ENCODE measurements around the gene LY86.
"Not testable (repeated sequence)": the region's sequence is repeated elsewhere in the genome, so short reads cannot be mapped to it uniquely, and the experiment has no call there.

Gene LY86

DNA sequence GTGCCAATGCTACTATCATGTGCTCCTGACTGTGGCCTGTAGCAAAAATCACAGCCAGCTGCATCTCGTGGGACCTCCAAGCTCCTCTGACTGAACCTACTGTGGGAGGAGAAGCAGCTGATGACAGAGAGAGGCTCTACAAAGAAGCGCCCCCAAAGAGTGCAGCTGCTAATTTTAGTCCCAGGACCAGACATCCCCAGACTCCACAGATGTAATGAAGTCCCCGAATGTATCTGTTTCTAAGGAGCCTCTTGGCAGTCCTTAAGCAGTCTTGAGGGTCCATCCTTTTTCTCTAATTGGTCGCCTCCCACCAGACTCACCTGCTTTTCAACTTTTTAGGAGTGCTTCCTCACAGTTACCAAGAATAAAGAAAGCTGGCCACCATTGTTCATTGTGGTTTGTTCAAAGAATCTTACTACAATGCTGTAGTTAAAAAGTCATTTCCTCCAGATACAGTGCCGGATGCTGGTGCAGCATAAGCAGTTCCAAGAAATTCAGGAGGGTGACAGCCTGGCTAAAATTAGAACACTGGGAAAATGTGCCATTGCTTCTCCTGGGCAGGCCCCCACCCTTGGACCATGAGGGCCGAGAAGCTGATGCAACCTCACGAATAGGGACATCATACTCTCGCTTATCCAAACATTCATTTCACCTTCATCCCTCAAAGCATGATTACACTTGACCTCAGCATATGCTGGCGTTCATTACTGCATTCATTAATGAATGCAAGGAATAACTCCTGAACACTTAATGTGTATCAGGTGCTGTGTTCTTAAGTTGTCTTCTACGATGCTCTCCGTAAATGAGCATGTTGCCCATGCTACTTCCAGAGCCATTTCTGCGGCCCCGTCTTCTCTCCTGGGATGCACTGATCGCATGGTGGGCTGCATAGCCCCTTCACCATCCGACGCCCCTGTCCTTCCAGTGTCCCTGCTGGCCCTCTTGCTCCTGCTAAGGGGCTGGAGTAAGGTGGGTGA is 66.4 kb downstream of the LY86 start:
- no peak for DNase-seq (ENCODE audit: low spot score)

DNA sequence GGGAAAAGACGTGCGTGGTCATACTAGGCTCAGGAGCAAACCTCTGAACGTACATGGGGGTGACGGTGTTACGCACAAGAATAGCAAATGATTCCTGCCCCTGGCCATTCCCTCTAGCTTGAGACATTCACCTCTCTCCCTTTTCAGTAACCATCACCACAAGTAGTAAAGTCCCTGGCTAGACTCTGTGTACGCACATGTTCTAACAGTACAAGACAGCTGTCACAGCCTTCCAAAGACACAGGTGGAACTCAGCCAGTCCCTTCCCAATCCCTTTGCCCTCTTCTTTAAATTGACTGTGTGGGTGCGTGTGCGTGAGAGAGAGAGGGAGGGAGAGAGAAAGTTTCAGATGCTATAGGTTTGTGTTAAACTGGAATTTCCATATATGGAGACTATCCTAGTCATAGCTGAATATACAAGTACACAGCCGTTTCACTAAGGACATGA is 67.3 kb downstream of the LY86 start:
- no peak for DNase-seq (ENCODE audit: low spot score)

DNA sequence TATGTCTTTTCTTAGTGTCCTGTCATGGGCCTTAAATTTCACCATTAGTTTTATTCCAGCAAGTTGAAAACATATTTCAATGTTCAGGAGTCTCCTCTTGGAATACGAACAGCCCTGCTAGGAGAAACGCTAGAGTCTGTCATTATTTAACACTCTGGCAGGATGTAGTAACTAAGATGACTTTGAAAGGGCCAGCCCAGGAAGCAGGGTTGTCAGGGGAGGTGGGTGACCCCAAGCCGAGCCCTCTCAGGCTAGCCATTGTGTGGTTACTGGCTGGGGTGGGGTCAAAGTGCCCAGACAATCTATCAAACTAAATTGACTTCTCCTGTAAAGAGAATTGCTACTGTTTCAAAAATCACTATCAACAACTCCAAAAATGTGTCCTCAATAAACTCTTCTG is 67.8 kb downstream of the LY86 start:
- no peak for DNase-seq (ENCODE audit: low spot score)

DNA sequence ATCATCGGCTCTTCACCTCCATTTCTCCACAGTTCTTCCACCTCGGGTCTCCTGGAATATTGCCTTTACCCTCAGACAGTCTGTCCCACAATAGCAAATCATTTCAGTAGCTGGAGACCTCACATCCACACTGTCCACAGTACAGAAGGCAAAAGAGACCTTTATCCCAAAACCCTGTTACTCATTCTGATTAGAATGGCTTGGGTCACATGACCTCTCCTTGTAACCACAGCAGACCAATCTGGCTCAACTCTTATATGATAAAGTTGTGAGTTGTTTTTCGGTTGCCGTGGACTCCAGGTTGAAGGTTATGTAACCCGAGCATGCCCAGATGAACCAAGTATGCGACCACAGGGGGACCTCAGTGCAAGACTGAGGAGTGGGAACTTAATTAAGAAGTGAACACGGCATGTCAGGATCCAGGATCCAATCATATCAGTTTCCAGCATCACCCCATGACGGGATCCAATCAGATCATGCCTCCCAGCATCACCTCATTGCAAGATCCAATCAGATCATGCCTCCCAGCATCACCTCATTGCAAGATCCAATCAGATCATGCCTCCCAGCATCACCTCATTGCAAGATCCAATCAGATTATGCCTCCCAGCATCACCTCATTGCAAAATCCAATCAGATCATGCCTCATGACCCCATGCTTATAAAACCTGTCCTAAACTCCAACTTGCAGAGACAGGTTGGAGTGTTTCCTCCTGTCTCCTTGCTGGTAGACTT is 68.7 kb downstream of the LY86 start:
- DNase-seq (ENCODE audit: low spot score), result no peak

DNA sequence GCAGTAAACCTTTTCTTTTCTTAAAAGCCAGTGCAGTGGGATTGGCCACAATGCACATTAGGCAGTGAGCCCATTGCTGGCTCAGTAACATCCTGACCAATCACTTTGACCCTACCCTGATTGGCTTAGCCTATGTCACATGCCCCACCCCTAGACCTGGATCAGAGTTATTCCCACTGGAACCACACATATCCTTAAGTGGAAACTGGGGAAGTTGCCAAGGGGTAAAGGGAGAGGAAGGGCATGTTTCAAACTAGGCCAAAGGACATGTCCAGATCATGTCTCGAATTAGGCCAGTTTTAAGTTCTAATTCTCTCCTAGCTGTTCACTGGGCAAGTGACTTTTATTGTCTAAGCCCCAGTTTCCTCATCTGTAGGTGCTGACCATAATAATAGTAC is 69.3 kb downstream of the LY86 start:
- DNase-seq (ENCODE audit: low spot score), result no peak

DNA sequence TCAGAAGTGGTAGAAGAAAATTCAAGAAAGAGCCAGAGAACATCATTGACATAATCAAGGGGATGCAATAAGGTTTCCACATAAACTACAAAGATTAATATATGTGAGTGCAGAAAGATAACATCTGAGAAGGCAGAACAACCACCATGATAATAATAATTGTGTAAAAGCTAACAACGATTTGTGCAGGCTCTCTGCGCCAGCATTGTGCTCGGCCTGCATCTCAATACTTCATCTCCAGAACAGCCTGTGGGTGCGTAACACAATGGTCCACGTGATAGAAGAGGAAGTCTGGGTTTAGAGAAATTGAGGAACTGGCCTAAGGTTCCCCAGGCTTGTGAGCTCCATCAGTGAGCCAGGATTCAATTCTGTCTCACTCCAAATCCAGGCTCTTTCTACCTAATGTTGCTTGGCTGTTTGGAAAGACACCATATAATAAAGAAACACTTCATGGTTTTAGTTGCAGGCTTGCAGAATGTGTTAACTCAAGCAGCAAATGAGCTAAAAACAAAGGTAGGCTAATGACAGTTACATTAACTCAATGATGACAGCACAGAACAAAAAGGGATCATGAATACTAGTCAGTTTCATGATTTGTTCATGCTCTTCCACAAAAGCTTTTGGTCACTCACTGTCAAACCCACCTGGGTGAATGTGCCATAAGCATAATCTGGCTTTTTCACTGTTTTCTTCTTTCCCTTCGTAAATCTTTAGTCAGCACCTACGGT is 71.2 kb downstream of the LY86 start:
- no peak for DNase-seq (ENCODE audit: low spot score)

DNA sequence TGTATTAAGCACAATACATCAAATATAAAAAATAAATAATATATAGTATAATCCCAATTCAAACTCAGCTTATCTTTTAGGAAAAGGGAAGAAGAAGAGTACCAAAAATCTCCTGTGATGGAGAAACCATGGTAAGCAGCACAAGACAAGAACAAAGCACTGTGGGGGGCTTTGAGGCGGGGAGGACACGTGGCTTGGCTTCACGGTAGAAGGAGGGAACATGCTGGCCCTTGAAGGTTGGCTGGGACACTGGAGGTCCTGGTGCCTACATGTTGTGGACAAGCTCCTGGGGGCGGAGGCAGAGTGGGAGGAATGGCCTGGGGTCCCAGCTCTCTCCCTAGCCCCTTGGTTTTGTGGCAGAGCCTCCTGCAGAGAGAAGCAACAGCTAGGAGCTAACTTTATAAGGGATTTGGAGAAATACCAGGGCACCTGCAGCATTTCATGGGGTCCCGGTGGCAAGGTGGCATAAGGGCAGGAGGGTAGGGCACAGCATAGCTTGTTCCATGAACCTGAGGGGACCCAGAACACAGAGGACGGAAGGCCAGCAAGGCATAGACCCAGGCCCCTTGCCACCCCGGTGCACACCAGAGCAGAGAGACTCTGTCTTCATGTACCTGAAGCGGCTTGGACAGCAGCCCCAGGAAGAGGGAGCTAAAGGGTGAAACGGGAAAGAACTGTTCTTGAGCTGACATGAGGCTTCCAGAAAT is 72.0 kb downstream of the LY86 start:
- no peak for DNase-seq (ENCODE audit: low spot score)

DNA sequence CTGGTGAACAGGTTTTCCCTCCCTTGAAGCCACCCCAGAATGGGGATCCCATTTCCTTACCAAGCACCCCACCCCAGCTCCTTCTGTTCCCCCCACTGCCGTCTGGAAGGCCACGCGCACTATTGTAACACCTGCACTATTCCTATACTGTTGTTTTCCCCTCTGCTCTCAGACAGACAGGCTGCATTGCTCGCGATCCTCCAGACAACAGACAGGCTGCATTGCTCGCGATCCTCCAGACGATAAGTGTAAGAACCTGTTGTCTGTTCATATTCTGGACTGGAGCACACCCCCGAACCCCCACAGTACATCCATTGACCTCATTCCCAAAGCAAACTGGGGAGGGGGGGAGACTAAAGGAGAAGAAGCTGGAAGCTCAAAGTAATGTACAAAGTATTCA is 72.7 kb downstream of the LY86 start:
- no peak for DNase-seq (ENCODE audit: low spot score)

DNA sequence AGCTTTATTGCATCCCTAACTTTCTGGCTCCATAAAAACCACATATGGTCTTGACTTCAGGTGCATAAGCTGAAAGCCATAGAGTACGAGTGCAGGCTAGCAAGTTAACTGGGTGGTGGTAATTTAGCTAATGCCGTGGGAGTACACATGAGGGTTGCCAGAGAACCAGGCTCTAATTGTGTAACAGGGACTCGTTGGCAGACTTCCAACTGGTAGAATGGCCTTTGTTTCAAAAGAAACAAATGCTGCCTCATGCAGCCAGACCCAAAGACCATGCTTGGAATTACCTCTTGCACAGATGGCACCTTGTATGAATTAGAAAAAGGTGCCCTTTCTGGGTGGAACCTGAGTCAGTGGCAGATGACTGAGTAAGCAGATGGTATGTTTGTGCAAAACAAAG is 73.2 kb downstream of the LY86 start:
- DNase-seq (ENCODE audit: low spot score), result peak; percentile 35

DNA sequence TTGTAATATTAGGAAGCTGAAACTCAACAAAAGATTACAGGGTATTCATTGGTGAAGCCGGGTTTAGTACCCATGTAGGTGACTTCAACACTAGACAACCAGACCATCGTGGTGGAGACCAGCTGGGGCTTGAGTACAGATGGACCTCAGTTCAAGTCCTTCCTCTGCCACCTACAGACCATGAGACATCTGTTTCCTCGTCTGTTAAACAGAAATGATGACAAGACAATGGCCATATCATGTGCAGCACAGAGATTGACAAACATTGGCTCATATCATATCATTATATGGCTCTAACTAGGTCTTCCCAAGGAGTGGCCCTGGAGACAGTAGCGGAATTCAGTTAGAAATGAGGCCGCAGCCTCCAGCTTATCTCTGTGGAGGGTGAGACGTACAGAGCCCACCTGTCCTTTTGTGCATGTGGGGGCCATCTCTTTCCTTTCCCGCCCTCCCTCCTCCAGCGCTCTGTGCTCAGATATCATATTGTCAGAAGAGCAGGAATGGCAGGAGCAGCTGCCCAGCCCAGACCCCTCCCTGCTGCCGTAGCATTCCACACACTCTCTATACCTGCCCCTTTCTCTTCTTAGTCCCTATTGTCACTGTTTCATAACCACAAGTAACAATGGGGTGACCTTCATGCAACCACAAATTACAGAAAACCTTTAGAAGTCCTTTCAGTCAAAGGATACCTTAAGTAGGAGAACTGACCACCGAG is 75.1 kb downstream of the LY86 start:
- peak; percentile 83 for DNase-seq (ENCODE audit: low spot score)

DNA sequence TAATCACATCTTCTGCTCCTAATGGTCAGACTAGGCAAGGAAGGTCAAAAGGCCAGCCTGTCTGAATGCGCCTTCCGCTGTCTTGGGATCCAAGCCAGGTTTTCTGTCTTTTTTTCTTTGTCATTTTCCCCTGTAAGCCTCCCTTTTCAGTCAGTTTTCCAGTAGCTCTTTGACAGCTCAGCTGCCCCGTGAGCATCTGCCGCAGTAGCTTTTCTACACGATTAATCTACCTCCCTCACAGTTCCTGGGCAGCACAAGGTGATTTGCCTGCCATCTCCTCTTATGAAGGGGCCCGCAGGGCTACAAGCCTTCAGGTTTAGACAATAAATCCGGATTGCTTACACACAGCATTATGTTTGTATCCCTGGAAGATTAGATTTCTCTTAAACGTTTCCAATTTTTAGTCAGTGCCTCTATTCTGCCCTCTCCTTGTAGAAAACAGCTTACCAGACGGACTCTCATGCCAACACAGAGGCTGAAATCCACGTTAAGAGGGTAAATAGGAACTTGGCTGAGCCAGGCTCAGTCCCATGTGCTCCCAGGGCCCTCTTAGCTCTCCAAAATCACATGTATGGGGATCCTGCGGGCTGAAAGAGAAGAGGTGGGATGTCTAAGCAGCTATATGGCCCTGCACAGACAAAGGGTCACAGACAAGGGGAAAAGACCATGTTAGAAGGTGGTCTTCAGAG is 77.2 kb downstream of the LY86 start:
- DNase-seq (ENCODE audit: low spot score), result no peak

DNA sequence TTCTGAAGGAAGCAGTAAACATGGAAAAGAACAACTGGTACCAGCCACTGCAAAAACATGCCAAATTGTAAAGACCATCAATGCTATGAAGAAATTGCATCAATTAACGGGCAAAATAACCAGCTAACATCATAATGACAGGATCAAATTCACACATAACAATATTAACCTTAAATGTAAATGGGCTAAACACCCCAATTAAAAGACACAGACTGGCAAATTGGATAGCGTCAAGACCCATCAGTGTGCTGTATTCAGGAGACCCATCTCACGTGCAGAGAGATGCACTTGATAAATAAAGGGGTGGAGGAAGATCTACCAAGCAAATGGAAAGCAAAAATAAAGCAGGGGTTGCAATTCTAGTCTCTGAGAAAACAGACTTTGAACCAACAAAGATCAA is 81.6 kb downstream of the LY86 start:
- DNase-seq (ENCODE audit: low spot score), result not testable (repeated sequence)

DNA sequence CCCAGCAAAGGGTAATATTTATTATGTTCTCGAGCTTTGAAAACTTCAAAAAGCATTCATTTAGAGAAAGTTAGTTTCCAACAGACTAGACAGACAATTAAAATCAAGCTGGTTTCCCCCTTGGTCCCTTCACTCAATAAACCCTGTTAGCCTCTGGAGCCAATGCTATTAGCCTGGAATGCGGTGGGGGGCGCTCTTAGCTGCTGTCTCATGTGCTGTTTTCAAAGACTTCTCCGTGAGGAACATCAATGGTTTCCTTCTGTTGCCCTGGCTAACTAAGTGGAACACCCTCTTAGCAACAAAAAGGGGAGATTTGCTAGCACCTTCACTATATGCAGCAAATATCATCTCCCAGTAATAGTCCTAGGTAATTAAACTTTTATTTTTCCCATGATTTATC is 86.4 kb downstream of the LY86 start:
- DNase-seq (ENCODE audit: low spot score), result no peak

DNA sequence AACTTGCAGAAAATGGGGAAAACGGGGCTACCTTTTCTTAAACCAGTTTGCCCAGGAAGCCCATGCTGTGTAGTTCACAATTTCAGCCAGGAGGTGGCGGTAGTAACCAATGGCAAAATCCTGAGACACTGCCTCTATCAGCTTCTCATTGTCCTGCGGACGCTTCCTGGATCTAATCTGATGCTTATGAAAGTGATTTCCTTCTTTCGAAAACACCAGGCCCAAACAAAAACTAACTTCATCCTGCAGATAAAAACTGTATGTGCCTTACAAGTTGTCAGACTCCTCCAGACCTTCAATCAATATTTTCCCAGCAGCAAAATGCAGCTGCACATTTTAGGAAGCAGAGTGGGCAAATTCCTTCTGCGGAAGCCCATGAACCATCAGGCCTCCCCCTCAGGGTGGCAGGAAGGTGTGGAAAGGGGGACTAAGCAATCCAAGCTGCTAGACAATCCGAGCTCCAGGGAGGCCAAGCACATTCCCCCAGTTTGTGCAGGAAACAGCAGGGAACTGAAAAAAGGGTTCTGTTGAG is 88.5 kb downstream of the LY86 start:
- peak; percentile 60 for DNase-seq (ENCODE audit: low spot score)

DNA sequence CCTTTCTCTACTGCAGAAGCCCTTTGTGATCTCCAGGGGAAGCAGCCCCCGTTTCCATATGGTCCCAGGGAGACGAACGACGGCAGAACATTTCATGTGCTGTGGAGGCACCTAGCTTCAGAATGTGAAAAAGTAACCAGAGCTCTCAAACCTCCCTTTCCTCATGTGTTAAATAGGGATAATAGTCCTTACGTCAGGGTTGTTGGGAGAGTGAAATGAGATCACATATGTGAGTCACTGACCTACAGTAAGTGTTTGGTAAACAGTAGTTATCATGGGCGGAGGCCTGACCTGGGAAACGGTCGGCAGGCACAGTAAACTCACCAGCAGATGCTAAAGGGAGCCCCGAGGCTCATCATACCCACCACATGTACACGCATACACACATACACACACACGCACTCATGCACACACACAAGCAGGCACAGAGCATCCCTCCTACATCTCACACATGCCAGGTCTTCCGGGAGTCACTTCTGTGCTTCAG is 89.7 kb downstream of the LY86 start:
- DNase-seq (ENCODE audit: low spot score), result peak; percentile 84

DNA sequence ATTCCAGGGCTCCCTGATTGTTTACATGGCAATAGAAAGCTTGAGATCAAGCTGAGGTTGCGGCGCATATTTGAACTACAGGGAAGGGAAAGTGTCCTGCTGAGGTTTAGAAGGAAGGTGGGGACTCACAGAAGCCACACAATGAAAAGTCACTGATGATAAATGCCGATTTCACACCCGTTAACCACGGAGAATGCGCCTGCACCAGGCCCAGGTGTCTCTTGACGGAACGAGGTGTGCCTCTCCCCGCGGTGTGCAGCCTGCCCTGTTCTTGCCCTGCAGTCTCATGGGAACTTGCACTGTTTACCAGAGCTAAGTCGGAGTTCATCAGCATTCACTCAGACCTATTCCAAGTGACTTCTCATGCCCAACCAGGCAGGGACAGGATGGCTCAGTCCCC is 90.3 kb downstream of the LY86 start:
- DNase-seq (ENCODE audit: low spot score), result peak; percentile 88

DNA sequence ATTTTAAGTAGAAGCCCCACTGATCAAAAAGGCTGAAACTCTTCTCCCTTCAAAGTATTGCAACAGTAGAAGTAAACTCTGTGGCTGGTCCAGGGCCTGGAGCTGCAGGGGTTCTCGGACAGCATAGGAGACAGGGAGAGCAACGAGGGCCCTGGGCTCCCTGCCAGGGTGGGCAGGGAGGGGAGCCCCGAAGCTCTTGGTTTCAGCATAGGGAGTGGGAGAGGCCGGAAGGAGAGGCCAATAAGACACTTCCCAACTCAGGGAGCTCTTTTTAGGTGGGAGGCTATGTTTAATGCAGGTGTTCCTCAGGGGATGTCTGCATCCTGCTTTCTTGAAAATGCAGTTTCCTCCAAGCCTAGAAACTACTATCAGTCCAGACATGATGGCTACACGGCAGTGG is 91.1 kb downstream of the LY86 start:
- DNase-seq (ENCODE audit: low spot score), result no peak

DNA sequence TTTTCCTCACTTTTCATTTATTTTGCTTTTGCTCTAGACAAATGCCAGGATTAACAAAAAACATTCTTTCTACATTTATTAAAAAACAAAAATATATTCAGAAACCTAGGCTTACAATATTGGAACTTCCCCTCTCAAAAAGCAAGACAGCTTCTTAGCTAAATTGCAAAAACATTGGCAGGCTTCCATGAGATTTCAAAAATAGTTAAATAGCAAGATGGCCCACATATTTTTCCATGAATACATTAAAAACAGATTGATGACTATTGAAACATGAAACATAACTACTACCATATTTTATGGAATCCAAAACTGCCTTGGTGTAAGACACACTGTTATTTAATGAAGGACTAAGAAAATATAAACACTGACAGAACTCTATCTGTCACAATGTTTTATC is 92.0 kb downstream of the LY86 start:
- DNase-seq (ENCODE audit: low spot score), result no peak

DNA sequence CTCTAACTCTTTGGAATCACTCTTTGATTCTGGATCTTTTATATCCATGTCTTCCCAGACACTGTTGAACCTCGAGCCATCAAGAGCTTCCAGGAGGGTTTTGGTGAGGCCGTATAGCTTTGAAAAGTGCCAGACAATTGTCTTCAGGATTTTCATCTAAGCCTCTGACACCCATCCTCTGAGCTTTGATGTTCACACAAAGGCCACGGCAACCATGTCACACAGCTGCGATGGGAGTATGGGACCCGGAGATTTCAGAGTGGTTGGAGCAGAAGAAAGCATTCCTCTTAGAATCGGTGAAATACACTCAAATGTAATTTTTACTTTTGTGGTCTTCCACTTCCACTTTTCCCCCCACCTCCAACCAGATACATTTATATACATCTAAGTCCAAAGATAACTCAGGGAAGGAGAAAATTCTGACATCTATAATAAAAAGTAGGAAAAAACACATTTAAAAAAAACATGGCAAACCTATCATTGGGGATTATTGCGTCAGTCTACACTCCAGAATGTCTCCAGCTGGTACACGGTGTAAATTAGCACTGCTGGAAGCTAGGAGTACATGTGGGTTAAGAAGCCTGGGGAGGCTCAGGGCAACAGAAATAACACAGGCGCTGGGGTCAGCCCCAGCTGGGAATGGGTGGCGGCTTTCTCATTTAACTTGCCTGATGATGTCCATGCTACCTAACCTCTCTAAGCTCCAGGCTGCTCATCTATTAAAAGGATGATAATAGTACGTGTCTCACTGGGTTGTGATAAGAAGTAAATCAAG is 92.7 kb downstream of the LY86 start:
- DNase-seq (ENCODE audit: low spot score), result no peak

Measured in SW480 (cell line).